HG02678 (cell line): ENCODE data around the gene SLC6A5.
"Not testable (repeated sequence)": the region's sequence is repeated elsewhere in the genome, so short reads cannot be mapped to it uniquely, and the experiment has no call there.

Experiments
- ATAC-seq: cut with Tn5 transposase; IDR thresholded peaks from one replicate; pipeline ENCODE4 v1.9.1; 2021; ENCODE audit warnings: mild to moderate bottlenecking, moderate library complexity; ENCODE audit not compliant: unreplicated experiment

Gene SLC6A5

GRCh38 chr11:20599221-20600019 is at the start of gene SLC6A5:
Gene SLC6A5, plus strand, starts transcription at chr11:20599608. Its CDS starts 65 bp downstream, at chr11:20599673.
- ATAC-seq: no peak

- ATAC-seq: no peak
Measured at GRCh38 chr11:20551096-20551495, 48.3 kb upstream of the SLC6A5 start.

GRCh38 chr11:20555783-20556182 is 43.6 kb upstream of the SLC6A5 start:
- ATAC-seq: no peak

GRCh38 chr11:20556396-20556795 is 43.0 kb upstream of the SLC6A5 start:
- not testable (repeated sequence) for ATAC-seq

- no peak for ATAC-seq
Measured at GRCh38 chr11:20558741-20559140, 40.7 kb upstream of the SLC6A5 start.

GRCh38 chr11:20559523-20560300 is 39.7 kb upstream of the SLC6A5 start:
- ATAC-seq: no peak

GRCh38 chr11:20561915-20562314 is 37.5 kb upstream of the SLC6A5 start:
- ATAC-seq: no peak

- no peak for ATAC-seq
Measured at GRCh38 chr11:20563866-20564265, 35.5 kb upstream of the SLC6A5 start.

- ATAC-seq: no peak
Measured at GRCh38 chr11:20564846-20565635, 34.4 kb upstream of the SLC6A5 start.

GRCh38 chr11:20566115-20566514 is 33.3 kb upstream of the SLC6A5 start:
- ATAC-seq: not testable (repeated sequence)

- no peak for ATAC-seq
Measured at GRCh38 chr11:20566591-20567434, 32.6 kb upstream of the SLC6A5 start.

GRCh38 chr11:20579725-20580124 is 19.7 kb upstream of the SLC6A5 start:
- ATAC-seq: not testable (repeated sequence)

- no peak for ATAC-seq
Measured at GRCh38 chr11:20583201-20583600, 16.2 kb upstream of the SLC6A5 start.

- ATAC-seq: no peak
Measured at GRCh38 chr11:20584093-20584774, 15.2 kb upstream of the SLC6A5 start.

- no peak for ATAC-seq
Measured at GRCh38 chr11:20589796-20590195, 9.6 kb upstream of the SLC6A5 start.

- ATAC-seq: no peak
Measured at GRCh38 chr11:20590381-20590780, 9.0 kb upstream of the SLC6A5 start.

GRCh38 chr11:20592741-20593140 is 6.7 kb upstream of the SLC6A5 start:
- ATAC-seq: no peak

GRCh38 chr11:20594274-20595061 is 4.9 kb upstream of the SLC6A5 start:
- ATAC-seq: no peak

- no peak for ATAC-seq
Measured at GRCh38 chr11:20595101-20595500, 4.3 kb upstream of the SLC6A5 start.
